ENCODE results near the gene CCDC27.

DNA sequence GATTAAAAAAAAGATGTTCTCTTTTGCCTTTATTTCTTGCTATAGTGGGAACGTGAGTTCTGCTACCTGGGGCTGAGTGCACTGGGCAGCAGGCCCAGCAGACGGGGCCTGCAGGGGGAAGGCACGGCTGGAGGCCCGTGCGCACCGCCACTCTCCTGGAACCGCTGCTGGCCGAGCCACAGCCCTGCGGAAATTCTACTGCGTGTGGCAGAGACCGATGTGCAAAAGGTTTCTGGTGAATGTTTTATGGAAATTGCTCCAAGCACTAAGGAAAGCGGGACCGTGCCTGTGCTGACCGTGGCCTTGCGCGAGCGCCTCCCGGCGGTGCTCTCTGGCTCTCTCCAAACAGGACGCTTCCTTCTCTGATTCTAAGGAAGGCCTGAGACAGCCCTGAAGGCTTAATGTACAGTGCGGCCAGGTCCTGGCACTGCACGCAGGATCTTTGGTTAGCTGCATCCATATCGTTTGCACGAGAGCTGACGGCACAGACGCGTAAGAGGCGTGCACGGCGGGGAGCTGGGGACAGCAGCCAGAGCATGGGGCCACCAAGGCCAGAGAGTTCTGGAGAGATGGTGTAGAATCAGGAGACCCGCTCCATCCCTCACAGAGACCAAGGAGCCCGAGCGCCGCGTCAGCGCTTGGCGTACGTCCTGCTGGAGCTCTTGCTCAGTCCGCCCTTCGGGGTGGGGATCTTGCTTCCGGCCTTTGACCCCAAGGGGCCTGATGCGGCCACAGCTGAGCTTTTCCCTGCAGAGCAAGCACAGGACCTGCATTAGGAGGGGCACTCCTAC lies 62.7 kb downstream of the CCDC27 start:
- no peak for TF ChIP-seq CTCF (IDR thresholded peaks at IDR 0.05)
- TF ChIP-seq, protein P1, sequence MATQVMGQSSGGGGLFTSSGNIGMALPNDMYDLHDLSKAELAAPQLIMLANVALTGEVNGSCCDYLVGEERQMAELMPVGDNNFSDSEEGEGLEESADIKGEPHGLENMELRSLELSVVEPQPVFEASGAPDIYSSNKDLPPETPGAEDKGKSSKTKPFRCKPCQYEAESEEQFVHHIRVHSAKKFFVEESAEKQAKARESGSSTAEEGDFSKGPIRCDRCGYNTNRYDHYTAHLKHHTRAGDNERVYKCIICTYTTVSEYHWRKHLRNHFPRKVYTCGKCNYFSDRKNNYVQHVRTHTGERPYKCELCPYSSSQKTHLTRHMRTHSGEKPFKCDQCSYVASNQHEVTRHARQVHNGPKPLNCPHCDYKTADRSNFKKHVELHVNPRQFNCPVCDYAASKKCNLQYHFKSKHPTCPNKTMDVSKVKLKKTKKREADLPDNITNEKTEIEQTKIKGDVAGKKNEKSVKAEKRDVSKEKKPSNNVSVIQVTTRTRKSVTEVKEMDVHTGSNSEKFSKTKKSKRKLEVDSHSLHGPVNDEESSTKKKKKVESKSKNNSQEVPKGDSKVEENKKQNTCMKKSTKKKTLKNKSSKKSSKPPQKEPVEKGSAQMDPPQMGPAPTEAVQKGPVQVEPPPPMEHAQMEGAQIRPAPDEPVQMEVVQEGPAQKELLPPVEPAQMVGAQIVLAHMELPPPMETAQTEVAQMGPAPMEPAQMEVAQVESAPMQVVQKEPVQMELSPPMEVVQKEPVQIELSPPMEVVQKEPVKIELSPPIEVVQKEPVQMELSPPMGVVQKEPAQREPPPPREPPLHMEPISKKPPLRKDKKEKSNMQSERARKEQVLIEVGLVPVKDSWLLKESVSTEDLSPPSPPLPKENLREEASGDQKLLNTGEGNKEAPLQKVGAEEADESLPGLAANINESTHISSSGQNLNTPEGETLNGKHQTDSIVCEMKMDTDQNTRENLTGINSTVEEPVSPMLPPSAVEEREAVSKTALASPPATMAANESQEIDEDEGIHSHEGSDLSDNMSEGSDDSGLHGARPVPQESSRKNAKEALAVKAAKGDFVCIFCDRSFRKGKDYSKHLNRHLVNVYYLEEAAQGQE (IDR thresholded peaks at IDR 0.05; ENCODE audit: insufficient read depth in 1 of 2, low read depth in 2 of 2, low read length in 1 of 2), result no peak
- no peak for TF ChIP-seq POLR2AphosphoS5 (IDR thresholded peaks at IDR 0.05; ENCODE audit: low read depth, low read length)
- no peak for TF ChIP-seq SIN3A (IDR thresholded peaks at IDR 0.05; ENCODE audit: borderline replicate concordance, insufficient read depth, low read depth, low read length)
